HCT116 (cell line): Measurements from ENCODE around the gene RBM26. TPM values are rescaled to one million over a fixed set of nuclear protein-coding genes. Genes with fewer than 3 reads are reported as not detected.

Experiments used
- ATAC-seq: fragments of 200-7000 bp; cut with Tn5 transposase; 2 replicates; pipeline ENCODE4 v1.9.1; 2020; ENCODE audit warnings: mild to moderate bottlenecking, moderate library complexity
- BruUV-seq: library from RNA; stranded (reverse); fragments of 400-500 nt; replicated peaks from 2 replicates; lab custom pipeline; 2021; lab: Mats Ljungman, UMichigan
- CTCF ChIA-PET: fragments of 300-600 bp; sonication (Branson Sonifier 250); formaldehyde crosslinking; loops from one replicate; lab custom pipeline; 2021; ENCODE audit warnings: antibody characterized with exemption; lab: Charles Lee
- POLR2A ChIA-PET: fragments of 300-600, 350-600 bp; sonication (Branson Sonifier 250); formaldehyde crosslinking; loops from one replicate; lab custom pipeline; 2021; ENCODE audit warnings: antibody characterized with exemption; lab: Charles Lee
- RAD21 ChIA-PET, 2 experiments: fragments of 300-600 bp; sonication (Branson Sonifier 250); formaldehyde crosslinking; loops; one replicate each; lab custom pipeline; 2023; ENCODE audit warnings: low total read pairs in 2 of 2; ENCODE audit not compliant: uncharacterized antibody in 2 of 2, unreplicated experiment in 2 of 2, low non-redundant PET in 1 of 2; lab: Charles Lee
- DNase-seq: peaks from one replicate; pipeline ENCODE4 v3.0.0-alpha.2; 2010; ENCODE audit warnings: low read depth, low spot score
- H2AFZ ChIP-seq: fragments of 200-600 bp; shearing (Covaris generic), sonication (generic); 2 replicates; pipeline ENCODE4 v1.6.1; 2017; ENCODE audit warnings: low read depth, mixed run types, mixed read lengths, antibody characterized with exemption, low read length; ENCODE audit not compliant: poor library complexity, severe bottlenecking
- H3K27ac ChIP-seq: 2 replicates; pipeline ENCODE4 v1.5.1; 2012; ENCODE audit warnings: low read depth, low read length
- H3K27me3 ChIP-seq: fragments of 200-600 bp; sonication (generic); 2 replicates; pipeline ENCODE4 v1.6.1; 2016; ENCODE audit warnings: mixed run types, low read length, mixed read lengths; ENCODE audit not compliant: insufficient read depth
- H3K36me3 ChIP-seq, 2 experiments: fragments of 200-500 bp in 1 of 2; fragments of 200-600 bp in 1 of 2; sonication (Bioruptor generic) in 1 of 2; sonication (generic) in 1 of 2; 2 replicates each; pipeline versions ENCODE4 v1.5.1 to v1.6.1; 2014 to 2016; ENCODE audit warnings: low read length in 2 of 2, inconsistent platforms in 1 of 2, mixed read lengths in 1 of 2, mixed run types in 1 of 2; ENCODE audit not compliant: insufficient read depth in 2 of 2, control insufficient read depth in 1 of 2
- H3K4me1 ChIP-seq, 2 experiments: fragments of 200-600 bp in 1 of 2; sonication (generic) in 1 of 2; 2 replicates each; pipeline versions ENCODE4 v1.5.1 to v1.6.1; 2012 to 2017; ENCODE audit warnings: low read length in 2 of 2, inconsistent platforms in 1 of 2, mild to moderate bottlenecking in 1 of 2, mixed read lengths in 1 of 2, mixed run types in 1 of 2, moderate library complexity in 1 of 2; ENCODE audit not compliant: insufficient read depth in 2 of 2, control insufficient read depth in 1 of 2
- H3K4me2 ChIP-seq: fragments of 200-600 bp; sonication (generic); 2 replicates; pipeline ENCODE4 v1.6.1; 2017; ENCODE audit warnings: mixed run types, low read length, mixed read lengths
- H3K4me3 ChIP-seq, 2 experiments: fragments of 200-600 bp in 1 of 2; sonication (generic) in 1 of 2; replicated peaks in 1 of 2; 2 replicates each; pipeline ENCODE4 v1.5.1; 2011 to 2016; ENCODE audit warnings: low read length in 2 of 2, control low read depth in 1 of 2, low read depth in 1 of 2, mild to moderate bottlenecking in 1 of 2, mixed read lengths in 1 of 2, mixed run types in 1 of 2
- H3K79me2 ChIP-seq: fragments of 200-600 bp; sonication (generic); 2 replicates; pipeline ENCODE4 v1.6.1; 2017; ENCODE audit warnings: mild to moderate bottlenecking, mixed run types, low read length, moderate library complexity, mixed read lengths; ENCODE audit not compliant: insufficient read depth
- H3K9ac ChIP-seq: fragments of 200-600 bp; sonication (generic); 2 replicates; pipeline ENCODE4 v1.6.1; 2016; ENCODE audit warnings: low read length, mixed read lengths
- H3K9me2 ChIP-seq: fragments of 200-600 bp; sonication (generic), shearing (Covaris generic); 2 replicates; pipeline ENCODE4 v1.6.1; 2017; ENCODE audit warnings: mixed run types, mild to moderate bottlenecking, moderate library complexity; ENCODE audit not compliant: insufficient read depth
- H3K9me3 ChIP-seq, 2 experiments: fragments of 200-500 bp in 1 of 2; fragments of 200-600 bp in 1 of 2; sonication (Bioruptor generic) in 1 of 2; sonication (generic) in 1 of 2; 2 replicates each; pipeline ENCODE4 v1.6.1; 2014 to 2017; ENCODE audit warnings: low read length in 2 of 2, mixed read lengths in 2 of 2, inconsistent platforms in 1 of 2, low read depth in 1 of 2, mild to moderate bottlenecking in 1 of 2, mixed run types in 1 of 2, moderate library complexity in 1 of 2; ENCODE audit not compliant: control insufficient read depth in 1 of 2, insufficient read depth in 1 of 2
- H4K20me1 ChIP-seq: fragments of 200-600 bp; sonication (generic), shearing (Covaris generic); 2 replicates; pipeline ENCODE4 v1.6.1; 2017; ENCODE audit warnings: mixed run types, mild to moderate bottlenecking, moderate library complexity; ENCODE audit not compliant: insufficient read depth
- ATF3 ChIP-seq: IDR thresholded peaks from 2 replicates; pipeline ENCODE4 v1.6.1; 2012
- JUND ChIP-seq: IDR thresholded peaks from 2 replicates; pipeline ENCODE4 v1.6.1; 2012
- POLR2A ChIP-seq: IDR thresholded peaks from 2 replicates; pipeline ENCODE4 v1.7.0; 2011; ENCODE audit warnings: borderline replicate concordance; ENCODE audit not compliant: insufficient read depth, insufficient read length; ENCODE audit errors: extremely low read depth
- POLR2AphosphoS5 ChIP-seq: IDR thresholded peaks from 2 replicates; pipeline ENCODE4 v1.6.1; 2011; ENCODE audit warnings: mild to moderate bottlenecking, low read depth, low read length, moderate library complexity
- SIN3A ChIP-seq: IDR thresholded peaks from 2 replicates; pipeline ENCODE4 v1.6.1; 2012; ENCODE audit warnings: low read depth
- SP1 ChIP-seq: IDR thresholded peaks from 2 replicates; pipeline ENCODE4 v1.6.1; 2012; ENCODE audit warnings: low read depth
- TCF7L2 ChIP-seq: IDR thresholded peaks from 2 replicates; pipeline ENCODE4 v1.7.0; 2011; ENCODE audit warnings: borderline replicate concordance, inconsistent platforms; ENCODE audit not compliant: insufficient read depth, insufficient read length; ENCODE audit errors: extremely low read depth
- ZBTB33 ChIP-seq: IDR thresholded peaks from 2 replicates; pipeline ENCODE4 v1.6.1; 2011; ENCODE audit warnings: mild to moderate bottlenecking, low read length, moderate library complexity; ENCODE audit not compliant: insufficient replicate concordance; ENCODE audit errors: extremely low read depth
- ZFX ChIP-seq: fragments of 450-650 bp; IDR thresholded peaks from 2 replicates; pipeline ENCODE4 v1.6.1; 2017
- intact Hi-C: fragments of 100-400 bp; cut with micrococcal nuclease; formaldehyde crosslinking; loops from 2 replicates; pipeline ENCODE4 v1.10.0; 2022
- total RNA-seq: library from RNA; stranded (reverse); gene quantifications from one replicate; pipeline ENCODE4 v1.2.1, GENCODE V29; 2021; ENCODE audit not compliant: unreplicated experiment
- TF ChIP-seq, protein P1 (sequence below): IDR thresholded peaks from 2 replicates; pipeline ENCODE4 v1.6.1; 2012; ENCODE audit warnings: low read depth

Gene RBM26
- total RNA-seq, 1 experiment from 2014 or later, result 52.5 TPM

DNA sequence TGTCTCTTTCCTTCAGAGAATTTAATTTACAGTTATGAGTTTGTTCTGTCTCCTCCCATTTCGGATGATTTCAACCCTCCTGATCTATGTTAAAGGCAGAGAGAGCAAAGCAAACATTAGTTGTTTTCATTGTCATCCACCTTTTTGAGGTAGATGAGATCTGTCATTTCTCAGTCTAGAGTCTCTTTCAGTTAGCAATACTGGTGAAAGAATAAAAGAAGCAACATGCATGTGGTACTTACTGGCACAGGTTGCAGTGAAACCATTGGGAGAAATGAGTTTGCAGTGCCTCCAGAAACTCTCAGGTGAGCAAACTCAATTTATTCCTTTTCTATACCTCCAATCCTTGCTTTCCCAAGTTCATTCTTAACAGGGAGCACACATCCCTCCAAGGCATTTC lies 99.4 kb downstream of the RBM26 start:
- H3K27ac ChIP-seq, result no peak overlapping the region
- DNase-seq, result no peak
- H4K20me1 ChIP-seq, result no peaks in the 10 kb centered on the region
- H3K4me3 ChIP-seq, result no peak overlapping the region
- no peaks in the 10 kb centered on the region for H3K4me1 ChIP-seq
- H3K9me2 ChIP-seq, result no peaks in the 10 kb centered on the region
- intact Hi-C loops, result no loop called here
- ChIA-PET RAD21 (no interaction called here), POLR2A (no interaction called here), CTCF (no interaction called here)
- BruUV-seq, result no TSS peak
- no peaks in the 10 kb centered on the region for H3K27me3 ChIP-seq
- no peaks in the 10 kb centered on the region for H3K9me3 ChIP-seq
- no peak for ATAC-seq
- TF ChIP-seq SIN3A (no peak), JUND (no peak), POLR2AphosphoS5 (no peak), TCF7L2 (no peak), ATF3 (no peak), POLR2A (no peak), ZBTB33 (no peak), ZFX (no peak)
- no peaks in the 10 kb centered on the region for H3K79me2 ChIP-seq
- H2AFZ ChIP-seq, result no peak overlapping the region
- H3K4me2 ChIP-seq, result no peak overlapping the region
- no peak overlapping the region for H3K9ac ChIP-seq
- H3K36me3 ChIP-seq, result no peaks in the 10 kb centered on the region

DNA sequence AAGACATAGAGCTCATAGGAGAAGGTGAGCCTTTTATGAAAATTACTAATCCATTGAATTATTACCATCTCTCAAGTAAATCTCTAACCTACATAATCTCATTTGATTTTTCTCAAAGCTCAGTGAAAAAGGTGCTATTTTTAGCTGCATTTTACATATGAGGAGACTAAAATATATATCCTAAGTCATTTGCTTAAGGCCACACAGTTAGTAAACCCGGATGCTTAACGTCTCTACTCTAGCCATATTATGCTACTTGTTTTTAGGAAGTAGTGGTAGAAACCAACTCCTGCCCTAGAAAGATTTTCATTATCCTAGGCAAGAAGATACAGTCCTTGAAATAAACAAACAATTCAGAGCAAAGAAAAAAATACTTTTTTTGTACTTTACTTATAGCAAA lies 108.9 kb downstream of the RBM26 start:
- Histone ChIP-seq H4K20me1 (no peaks in the 10 kb centered on the region), H3K4me1 (no peaks in the 10 kb centered on the region), H3K9me2 (no peaks in the 10 kb centered on the region), H3K27me3 (0 out of 2 replicates have a peak, but pooled peaks cover 3% of the 10 kb centered on the region), H2AFZ (no peak overlapping the region), H3K79me2 (no peaks in the 10 kb centered on the region), H3K4me2 (no peak overlapping the region), H3K36me3 (no peaks in the 10 kb centered on the region), H3K27ac (no peak overlapping the region), H3K4me3 (no peak overlapping the region), H3K9me3 (no peaks in the 10 kb centered on the region), H3K9ac (no peak overlapping the region)
- ATAC-seq, result no peak
- DNase-seq, result no peak
- ChIA-PET RAD21 (no interaction called here), CTCF (no interaction called here), POLR2A (no interaction called here)
- intact Hi-C loops, result no loop called here
- no TSS peak for BruUV-seq
- TF ChIP-seq ATF3 (no peak), SP1 (no peak)
- TF ChIP-seq, protein P1, sequence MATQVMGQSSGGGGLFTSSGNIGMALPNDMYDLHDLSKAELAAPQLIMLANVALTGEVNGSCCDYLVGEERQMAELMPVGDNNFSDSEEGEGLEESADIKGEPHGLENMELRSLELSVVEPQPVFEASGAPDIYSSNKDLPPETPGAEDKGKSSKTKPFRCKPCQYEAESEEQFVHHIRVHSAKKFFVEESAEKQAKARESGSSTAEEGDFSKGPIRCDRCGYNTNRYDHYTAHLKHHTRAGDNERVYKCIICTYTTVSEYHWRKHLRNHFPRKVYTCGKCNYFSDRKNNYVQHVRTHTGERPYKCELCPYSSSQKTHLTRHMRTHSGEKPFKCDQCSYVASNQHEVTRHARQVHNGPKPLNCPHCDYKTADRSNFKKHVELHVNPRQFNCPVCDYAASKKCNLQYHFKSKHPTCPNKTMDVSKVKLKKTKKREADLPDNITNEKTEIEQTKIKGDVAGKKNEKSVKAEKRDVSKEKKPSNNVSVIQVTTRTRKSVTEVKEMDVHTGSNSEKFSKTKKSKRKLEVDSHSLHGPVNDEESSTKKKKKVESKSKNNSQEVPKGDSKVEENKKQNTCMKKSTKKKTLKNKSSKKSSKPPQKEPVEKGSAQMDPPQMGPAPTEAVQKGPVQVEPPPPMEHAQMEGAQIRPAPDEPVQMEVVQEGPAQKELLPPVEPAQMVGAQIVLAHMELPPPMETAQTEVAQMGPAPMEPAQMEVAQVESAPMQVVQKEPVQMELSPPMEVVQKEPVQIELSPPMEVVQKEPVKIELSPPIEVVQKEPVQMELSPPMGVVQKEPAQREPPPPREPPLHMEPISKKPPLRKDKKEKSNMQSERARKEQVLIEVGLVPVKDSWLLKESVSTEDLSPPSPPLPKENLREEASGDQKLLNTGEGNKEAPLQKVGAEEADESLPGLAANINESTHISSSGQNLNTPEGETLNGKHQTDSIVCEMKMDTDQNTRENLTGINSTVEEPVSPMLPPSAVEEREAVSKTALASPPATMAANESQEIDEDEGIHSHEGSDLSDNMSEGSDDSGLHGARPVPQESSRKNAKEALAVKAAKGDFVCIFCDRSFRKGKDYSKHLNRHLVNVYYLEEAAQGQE, result no peak
